ENCODE measurements around the gene MMEL1. TPM values are rescaled to one million over a fixed set of nuclear protein-coding genes. Genes with fewer than 3 reads are reported as not detected.

The MMEL1 gene
- total RNA-seq, 2 donors from 2014 or later: not detected

DNA sequence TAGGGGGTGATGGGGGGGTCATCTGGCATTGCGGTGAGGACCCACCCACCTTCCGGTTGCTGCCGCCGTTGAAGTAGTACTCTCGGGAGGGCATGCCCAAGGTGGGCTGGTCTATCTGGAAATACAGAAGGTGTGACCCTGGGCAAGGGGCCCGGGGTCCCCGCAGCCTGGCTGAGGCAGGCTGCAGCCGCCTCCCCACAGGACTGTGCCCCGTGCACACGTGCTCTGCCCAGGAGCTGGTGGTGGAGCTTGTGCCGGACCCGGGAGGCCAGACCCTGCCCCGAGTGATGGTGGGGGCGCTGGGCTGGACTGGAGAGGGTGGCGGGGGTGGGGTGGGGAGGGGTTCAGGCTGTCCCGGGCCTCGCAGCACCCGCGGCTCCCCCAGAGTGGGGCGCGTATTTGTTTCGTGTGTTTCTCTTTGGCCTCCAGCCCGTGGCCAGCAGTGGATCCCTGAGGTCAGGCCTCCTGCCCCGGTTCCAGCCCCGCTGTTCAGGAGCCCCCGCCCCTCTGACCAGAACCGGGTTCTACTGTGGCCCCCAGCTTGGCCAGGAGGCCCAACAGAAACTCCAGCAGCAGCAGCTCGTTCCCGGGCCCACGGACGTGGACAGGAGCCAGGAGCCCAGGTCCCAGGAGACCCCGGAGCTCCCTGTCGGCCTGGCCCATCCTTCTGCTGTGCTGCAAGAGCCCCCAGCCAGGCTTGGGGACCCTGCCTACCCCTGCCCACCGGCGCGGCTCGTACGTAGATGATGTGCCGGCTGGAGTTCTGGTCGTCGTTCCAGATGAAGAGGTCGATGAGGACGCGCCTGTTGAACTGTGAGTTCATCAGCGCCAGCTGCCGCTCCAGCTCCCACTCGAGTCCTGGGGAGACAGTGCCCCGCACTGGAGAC lies 27.1 kb downstream of the MMEL1 start:
- no peaks in the 10 kb centered on the region for H3K27me3 ChIP-seq (replicated peaks; ENCODE audit: insufficient read depth)
- TF ChIP-seq, protein P1, sequence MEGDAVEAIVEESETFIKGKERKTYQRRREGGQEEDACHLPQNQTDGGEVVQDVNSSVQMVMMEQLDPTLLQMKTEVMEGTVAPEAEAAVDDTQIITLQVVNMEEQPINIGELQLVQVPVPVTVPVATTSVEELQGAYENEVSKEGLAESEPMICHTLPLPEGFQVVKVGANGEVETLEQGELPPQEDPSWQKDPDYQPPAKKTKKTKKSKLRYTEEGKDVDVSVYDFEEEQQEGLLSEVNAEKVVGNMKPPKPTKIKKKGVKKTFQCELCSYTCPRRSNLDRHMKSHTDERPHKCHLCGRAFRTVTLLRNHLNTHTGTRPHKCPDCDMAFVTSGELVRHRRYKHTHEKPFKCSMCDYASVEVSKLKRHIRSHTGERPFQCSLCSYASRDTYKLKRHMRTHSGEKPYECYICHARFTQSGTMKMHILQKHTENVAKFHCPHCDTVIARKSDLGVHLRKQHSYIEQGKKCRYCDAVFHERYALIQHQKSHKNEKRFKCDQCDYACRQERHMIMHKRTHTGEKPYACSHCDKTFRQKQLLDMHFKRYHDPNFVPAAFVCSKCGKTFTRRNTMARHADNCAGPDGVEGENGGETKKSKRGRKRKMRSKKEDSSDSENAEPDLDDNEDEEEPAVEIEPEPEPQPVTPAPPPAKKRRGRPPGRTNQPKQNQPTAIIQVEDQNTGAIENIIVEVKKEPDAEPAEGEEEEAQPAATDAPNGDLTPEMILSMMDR (IDR thresholded peaks at IDR 0.05): no peak
- DNase-seq (ENCODE audit: low spot score) (no peak), ATAC-seq (ENCODE audit: insufficient number of reproducible peaks, low FRiP score, low read depth) (no peak)
- no peaks in the 10 kb centered on the region for H3K4me1 ChIP-seq (ENCODE audit: control insufficient read depth in 1 of 2, low read depth in 2 of 2)
- H3K36me3 ChIP-seq: no peaks in the 10 kb centered on the region
- no peaks in the 10 kb centered on the region for H3K9me3 ChIP-seq
- H3K27ac ChIP-seq: no peak overlapping the region
- H3K4me3 ChIP-seq: no peak overlapping the region

DNA sequence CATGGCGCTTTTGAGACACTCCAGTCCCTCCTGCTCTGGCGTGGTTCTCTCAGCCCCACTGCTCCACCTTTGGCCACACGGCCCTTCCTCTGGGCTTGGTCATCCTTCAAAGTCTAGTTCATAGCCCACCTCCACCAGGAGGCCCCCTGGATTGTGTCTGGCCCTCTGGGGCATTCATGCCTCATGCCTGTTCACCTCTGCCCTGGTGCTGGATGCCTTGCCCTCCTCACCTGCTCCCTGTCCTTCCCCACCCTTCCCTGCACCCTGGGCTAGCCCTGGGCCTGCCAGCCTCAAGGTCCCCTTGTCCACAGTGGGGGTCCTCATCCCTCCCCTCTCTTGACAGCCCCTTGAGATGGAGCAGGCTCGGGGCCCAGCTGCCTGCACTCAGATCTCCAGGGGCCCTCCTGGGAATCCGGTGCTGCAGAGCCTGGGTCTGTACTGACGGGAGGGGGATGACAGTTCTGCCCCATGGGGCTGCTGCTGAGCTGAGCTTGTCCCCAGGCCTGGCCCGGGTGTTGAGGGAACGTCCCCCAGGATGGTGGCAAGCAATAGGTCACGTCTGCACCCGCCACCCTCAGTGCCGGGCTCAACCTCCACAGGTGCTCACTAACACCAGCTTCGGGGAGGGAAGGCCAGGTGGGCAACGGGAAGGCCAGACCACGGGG lies 27.8 kb downstream of the MMEL1 start:
- H3K4me1 ChIP-seq (ENCODE audit: control insufficient read depth in 1 of 2, low read depth in 2 of 2): no peaks in the 10 kb centered on the region
- H3K4me3 ChIP-seq: no peak overlapping the region
- ATAC-seq (ENCODE audit: insufficient number of reproducible peaks, low FRiP score, low read depth) (no peak), DNase-seq (ENCODE audit: low spot score) (no peak)
- TF ChIP-seq, protein P1 (IDR thresholded peaks at IDR 0.05): no peak
- no peaks in the 10 kb centered on the region for H3K9me3 ChIP-seq
- no peaks in the 10 kb centered on the region for H3K27me3 ChIP-seq (replicated peaks; ENCODE audit: insufficient read depth)
- H3K36me3 ChIP-seq: no peaks in the 10 kb centered on the region
- no peak overlapping the region for H3K27ac ChIP-seq

- H3K9me3 ChIP-seq: no peaks in the 10 kb centered on the region
- no peak overlapping the region for H3K27ac ChIP-seq
- TF ChIP-seq, protein P1 (IDR thresholded peaks at IDR 0.05): no peak
- no peaks in the 10 kb centered on the region for H3K36me3 ChIP-seq
- no peak overlapping the region for H3K4me3 ChIP-seq
- DNase-seq (ENCODE audit: low spot score) (no peak), ATAC-seq (ENCODE audit: insufficient number of reproducible peaks, low FRiP score, low read depth) (no peak)
- H3K4me1 ChIP-seq (ENCODE audit: control insufficient read depth in 1 of 2, low read depth in 2 of 2): no peaks in the 10 kb centered on the region
- H3K27me3 ChIP-seq (replicated peaks; ENCODE audit: insufficient read depth): no peaks in the 10 kb centered on the region
These were observed 28.5 kb downstream of the MMEL1 start for GRCh38 chr1:2604156-2604843.

DNA sequence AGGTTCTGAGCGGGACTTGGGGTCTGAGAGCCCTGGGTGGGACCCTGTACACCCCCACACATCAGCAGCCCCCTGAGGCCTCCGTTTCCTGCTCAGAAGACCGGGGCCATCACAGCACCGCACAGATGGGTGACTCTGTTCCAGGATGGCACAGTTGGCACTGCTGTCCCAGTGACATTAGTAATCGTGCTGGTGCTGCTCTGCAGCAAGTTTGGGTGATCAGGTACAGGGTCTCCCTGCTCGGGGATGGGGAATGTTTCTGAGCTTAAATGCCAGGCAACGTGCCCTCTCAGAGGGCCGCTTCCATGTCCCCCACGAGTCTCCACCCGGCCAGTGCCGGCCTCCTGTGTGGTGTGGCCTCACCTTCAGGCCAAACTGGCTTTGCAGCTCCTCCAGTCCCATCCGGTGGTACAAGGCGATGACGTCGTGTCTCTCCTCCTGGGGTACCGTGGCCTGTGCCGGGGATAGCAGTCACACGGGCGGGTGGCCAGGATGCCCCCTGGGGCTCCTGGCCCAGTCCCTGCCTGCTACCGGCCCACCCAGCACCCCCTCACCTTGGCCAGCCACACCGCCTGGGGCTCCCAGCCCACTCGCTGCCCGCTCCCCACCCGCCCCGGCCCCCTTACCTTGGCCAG lies 29.2 kb downstream of the MMEL1 start:
- Histone ChIP-seq H3K4me3 (no peak overlapping the region), H3K27me3 (replicated peaks; ENCODE audit: insufficient read depth) (no peaks in the 10 kb centered on the region), H3K36me3 (no peaks in the 10 kb centered on the region), H3K9me3 (no peaks in the 10 kb centered on the region), H3K27ac (no peak overlapping the region), H3K4me1 (ENCODE audit: control insufficient read depth in 1 of 2, low read depth in 2 of 2) (no peaks in the 10 kb centered on the region)
- TF ChIP-seq, protein P1 (IDR thresholded peaks at IDR 0.05): no peak
- ATAC-seq (ENCODE audit: insufficient number of reproducible peaks, low FRiP score, low read depth) (no peak), DNase-seq (ENCODE audit: low spot score) (no peak)

All from thoracic aorta (tissue), 2 donors.